HG03432 (cell line): Measurements from ENCODE around the gene IFITM10.
"Not testable (repeated sequence)": the region's sequence is repeated elsewhere in the genome, so short reads cannot be mapped to it uniquely, and the experiment has no call there.

Source experiments
- ATAC-seq: cut with Tn5 transposase; IDR thresholded peaks from one replicate; pipeline ENCODE4 v1.9.1; 2021; ENCODE audit warnings: mild to moderate bottlenecking, moderate library complexity; ENCODE audit not compliant: unreplicated experiment

The IFITM10 gene

DNA sequence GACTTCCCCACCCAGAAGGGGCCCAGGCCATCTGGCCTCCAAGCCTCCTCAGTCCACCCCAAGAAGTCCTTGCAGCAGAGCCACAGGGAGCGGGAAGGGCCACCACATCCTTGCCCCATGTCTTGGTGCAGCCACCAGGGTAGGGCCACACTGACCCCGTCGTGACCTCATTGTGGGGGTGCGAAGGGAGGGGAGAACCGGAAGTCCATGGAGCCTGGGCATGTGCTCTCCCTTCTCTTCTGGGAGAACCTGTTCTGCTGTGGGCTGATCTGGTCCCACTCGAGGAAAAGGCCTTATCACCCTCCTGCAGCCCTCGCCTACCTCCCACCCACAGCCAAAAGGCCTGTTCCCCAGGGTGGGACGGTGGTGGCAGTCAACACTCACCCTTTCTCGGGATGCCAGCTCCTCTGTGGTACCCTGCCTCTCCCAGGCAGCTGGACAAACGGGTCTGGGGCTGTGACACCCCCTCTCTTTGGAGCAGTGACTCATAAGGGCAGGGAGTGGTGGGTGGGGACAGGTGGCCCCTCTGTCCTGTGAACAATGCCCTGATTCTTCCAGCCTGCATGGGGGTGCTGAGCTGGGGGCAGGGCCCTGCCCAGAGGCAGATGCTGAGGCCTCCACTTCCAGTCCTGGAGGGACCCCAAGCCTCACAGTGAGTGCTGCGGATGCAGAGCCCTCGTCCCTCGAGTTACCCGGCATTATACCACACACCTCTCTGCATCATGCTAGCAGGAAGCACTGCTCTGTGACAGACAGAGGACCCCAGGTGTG, 27.9 kb upstream of the IFITM10 start:
- ATAC-seq: no peak

- no peak for ATAC-seq
Measured at GRCh38 chr11:1777737-1778136, 27.3 kb upstream of the IFITM10 start.

DNA sequence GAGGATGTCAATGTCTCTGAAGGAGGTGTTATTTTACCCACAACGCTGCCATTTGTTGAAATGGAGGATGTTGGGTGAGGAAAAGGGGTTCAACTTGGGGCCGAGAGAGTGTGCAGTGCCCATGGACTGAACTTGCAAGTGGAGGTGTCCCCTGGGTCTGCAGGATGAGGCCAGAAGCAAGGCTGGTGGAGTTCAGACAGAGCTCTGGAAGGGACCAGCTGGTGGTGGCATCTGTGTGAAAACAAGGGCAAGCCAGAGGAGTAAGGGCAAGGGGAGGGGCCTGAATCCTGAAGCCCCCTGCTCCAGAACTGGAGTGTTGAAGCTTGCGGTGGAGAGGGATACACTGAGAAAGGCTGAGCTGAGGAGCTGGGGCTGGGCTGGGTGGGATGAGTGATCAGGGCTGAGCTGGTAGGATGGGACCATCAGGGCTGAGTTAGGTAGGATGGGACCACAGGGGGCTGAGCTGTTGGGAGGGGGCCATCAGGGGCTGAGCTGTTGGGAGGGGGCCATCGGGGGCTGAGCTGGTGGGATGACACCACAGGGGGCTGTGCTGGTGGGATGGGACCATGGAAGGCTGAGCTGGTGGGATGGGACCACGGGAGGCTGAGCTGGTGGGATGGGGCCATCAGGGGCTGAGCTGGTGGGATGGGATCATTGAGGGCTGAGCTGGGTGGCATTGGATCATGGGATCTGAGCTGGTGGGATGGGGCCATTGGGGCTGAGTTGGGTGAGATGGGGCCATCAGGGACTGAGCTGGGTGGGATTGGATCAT, 26.7 kb upstream of the IFITM10 start:
- ATAC-seq: no peak

DNA sequence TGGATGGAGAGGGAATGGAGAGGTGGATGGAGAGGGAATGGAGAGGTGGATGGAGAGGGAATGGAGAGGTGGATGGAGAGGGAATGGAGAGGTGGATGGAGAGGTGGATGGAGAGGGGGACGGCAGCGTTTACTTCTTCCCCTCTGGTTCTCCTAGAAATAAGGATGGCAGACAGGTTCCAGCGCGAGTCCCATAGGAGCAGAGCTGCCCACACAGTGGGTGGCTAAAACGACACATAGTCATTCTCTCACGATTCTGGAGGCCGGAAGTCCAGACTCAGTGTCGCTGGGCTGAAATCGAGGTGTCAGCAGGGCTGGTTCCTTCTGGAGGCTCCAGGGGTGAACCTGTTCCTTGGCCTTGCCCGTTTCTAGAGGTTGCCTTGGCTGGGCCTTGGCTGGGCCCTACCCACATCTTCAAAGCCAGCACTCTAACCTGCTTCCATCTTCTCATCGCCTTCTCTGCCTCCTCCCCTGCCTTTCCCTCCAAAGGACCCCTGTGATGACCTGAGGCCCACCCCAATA, 26.0 kb upstream of the IFITM10 start:
- ATAC-seq: no peak

DNA sequence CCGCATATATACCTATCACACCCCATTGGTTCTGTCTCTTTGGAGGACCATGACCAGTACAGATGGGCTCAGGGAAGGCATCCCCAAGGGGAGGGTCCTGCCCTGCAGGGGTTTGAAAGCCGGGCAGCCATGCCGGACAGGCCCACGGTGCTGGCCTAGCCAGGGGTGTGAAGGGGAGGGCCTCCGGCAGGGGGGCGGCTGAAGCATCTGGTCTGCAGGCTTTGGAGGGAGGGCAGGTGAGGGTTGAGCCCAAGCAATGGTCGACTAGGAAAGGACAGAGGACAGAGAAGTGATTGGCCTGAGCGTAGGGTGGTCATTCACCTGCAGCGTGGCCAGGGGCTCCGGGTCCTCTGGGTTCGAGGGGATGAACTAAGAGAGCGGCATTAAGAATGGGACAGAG, 24.5 kb upstream of the IFITM10 start:
- ATAC-seq: no peak

GRCh38 chr11:1773994-1774550, 23.7 kb upstream of the IFITM10 start:
- ATAC-seq: no peak

DNA sequence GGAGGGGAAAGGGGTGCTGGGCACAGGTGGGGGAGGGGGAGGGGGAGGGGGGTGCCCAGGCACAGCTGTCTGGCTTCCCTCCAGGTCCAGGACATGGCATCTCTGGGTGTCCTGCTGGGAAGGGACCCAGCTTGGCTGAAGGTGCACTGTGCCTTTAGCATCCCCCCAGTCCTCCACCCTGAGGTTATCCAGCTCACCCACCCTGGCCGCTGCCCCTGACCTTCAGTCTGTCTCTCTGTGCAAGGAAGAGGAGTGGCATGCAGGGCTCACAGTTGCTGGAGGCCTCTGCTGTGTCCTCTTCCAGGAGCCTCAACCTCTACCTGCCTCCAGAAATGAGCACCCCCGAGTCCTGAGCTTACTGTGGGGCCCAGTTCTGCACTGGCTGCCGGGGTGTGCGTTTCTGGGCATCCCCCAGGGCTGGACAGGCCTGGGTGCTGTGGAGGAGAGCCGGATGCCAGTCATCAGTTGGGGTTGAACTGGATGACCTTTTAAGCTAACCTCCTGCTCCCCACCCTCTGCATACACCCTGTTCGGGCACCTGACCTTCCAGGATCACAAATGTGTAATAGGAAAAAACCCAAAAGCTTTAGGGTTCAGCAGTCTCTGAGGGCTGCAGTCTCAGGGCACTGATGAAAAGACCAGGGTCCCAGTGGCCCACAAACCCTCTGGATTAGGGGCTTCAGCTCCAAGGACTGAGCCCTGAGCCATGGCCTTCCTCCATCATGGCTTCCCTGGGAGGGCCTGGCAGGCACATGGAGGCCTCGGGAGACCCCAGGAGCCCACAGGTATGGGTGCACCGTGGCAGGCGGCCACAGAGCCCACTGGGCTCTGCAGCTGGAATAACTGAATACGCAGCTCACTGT, 23.0 kb upstream of the IFITM10 start:
- ATAC-seq: no peak

- no peak for ATAC-seq
Measured at GRCh38 chr11:1772270-1773130, 22.1 kb upstream of the IFITM10 start.

DNA sequence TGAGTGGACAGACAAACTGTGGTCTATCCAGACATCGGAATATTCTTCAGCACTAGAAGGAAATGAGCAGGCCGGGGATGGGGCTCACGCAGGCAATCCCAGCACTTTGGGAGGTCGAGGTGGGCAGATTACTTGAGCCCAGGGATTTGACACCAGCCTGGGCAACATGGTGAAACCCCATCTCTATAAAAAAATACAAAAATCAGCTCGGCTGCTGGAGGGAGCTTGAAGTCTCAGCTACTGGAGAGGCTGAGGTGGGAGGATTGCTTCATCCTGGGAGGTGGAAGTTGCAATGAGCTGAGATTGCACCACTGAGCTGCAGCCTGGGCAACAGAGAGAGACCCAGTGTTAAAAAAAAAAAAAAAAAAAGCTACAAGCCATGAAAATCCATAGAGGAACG, 21.3 kb upstream of the IFITM10 start:
- no peak for ATAC-seq

DNA sequence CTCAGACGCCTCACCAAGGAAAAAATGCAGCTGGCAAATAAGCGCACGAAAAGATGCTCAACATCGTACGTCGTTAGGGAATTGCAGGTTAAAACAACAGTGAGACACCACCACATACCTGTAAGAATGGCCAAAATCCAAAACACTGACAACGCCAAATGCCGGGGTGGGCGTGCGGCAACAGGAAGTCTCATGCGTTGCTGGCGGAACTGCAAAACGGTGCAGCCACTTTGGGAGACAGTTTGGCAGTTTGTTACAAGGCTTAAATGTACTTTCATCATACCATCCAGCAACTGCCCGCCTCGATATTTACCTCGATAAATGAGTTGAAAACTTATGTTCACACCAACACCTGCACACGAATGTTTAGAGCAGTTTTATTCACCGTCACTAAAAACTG, 20.9 kb upstream of the IFITM10 start:
- ATAC-seq: no peak

DNA sequence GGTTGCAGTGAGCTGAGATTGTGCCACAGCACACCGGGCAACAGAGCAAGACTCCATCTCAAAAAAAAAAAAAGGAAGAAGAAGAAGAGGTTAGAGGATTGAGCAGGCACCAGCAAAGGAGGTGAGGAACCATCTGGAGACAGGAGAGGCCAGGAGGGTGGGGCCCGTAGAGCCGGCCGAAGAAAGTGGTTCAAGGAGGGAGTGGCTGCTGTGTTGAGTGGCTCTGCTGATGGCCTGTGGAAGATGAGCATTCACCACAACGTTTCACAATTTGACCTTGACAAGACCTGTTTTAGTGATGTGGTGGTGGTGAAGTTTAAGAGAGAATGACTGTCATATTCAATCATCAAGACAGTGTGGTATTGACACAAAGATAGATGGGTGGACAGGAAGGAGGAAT, 20.1 kb upstream of the IFITM10 start:
- no peak for ATAC-seq

DNA sequence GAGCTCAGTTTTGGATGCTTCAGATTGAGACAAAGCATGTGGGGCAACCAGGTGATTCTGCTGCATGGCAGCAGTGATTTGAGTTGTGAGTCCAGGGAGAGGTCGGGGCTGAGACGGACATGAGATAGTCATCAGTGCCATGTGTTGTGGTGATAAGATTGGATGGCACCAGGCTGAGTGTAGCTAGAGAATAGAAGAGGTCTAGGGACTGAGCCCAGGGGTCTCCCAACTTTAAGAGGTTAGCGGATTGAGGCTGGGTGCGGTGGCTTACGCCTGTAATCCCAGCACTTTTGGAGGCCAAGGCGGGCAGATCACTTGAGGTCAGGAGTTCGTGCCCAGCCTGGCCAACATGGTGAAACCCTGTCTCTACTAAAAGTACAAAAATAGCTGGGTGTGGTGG, 19.7 kb upstream of the IFITM10 start:
- no peak for ATAC-seq

- ATAC-seq: not testable (repeated sequence)
Measured at GRCh38 chr11:1769304-1769936, 19.0 kb upstream of the IFITM10 start.

DNA sequence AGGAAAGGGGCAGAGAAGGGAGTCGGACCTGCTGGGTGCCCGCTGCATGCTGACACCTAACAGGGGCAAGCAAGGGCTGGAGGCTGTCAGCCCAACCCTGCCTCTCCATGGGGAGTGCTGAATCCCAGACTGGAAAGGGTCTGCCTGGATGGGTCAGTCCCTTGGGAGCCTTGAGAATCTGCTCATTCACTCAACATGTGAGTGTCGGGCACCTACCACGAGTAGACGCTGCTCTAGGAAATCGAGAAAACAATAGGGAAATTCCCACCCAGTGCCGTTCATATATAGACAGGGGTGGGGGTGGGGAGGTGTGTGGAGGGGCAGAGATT, 17.7 kb upstream of the IFITM10 start:
- ATAC-seq: no peak

- no peak for ATAC-seq
Measured at GRCh38 chr11:1767399-1768140, 17.2 kb upstream of the IFITM10 start.

DNA sequence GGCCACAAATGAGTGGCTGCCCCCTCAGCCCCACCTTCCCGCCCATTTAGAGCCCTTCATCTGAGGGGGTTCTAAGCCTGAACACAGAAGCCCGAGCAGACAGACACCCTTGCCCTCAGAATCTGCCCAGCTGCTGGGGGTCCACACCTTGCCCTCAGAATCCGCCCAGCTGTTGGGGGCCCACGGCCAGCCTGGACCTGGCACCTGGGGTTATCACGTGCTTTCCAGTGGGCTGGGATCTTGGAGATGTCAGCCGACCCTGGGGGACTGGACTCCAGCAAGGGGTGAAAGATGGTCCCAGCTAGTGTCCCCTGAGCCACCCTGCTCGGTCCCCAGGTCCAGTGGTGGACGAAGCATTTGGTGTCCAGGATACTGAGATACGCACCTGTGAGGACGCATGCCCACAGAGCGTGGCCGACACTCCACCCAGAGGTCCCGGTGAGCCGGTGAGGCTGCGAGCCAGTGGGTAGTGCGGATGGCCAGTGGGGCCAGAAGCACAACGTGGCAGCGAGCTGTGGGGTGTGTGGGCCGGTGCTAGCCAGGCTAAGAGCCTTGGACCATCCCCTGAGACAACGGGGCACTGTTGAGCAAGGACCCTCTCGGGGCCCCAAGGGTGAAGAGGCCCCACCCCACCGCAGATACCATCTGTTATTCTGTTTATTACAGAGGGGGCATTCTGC, 16.5 kb upstream of the IFITM10 start:
- no peak for ATAC-seq

- ATAC-seq: no peak
Measured at GRCh38 chr11:1765871-1766718, 15.7 kb upstream of the IFITM10 start.
